Measurements from ENCODE around the gene CMIP. TPM values are rescaled to one million over a fixed set of nuclear protein-coding genes. Genes with fewer than 3 reads are reported as not detected.

CMIP gene
- polyA plus RNA-seq, 1 donor from 2014 or later = 15.1 TPM

DNA sequence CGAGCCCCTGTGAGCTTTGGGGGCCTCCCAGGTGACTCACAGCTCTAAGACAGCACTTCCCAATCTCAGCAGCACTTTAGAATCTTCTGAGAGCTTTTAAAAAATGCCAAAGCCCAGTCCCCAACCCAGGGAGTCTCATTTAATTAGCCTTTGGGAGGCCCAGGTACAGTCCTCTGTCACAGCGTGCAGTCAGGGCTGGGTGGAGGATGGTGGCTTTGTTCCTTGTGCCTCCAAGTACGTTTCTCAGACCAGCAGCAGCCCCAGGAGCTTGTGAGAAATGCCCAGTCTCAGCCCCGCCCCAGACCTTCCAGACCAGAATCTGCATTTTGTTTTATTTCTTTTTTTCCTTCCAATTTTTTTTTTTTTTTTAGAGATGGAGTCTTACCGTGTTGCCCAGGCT is 27.4 kb upstream of the CMIP start:
- Histone ChIP-seq H3K9me2 (ENCODE audit: insufficient read depth, low read length) (no peaks in the 10 kb centered on the region), H3K4me3 (ENCODE audit: low read length) (no peak overlapping the region), H4K20me1 (ENCODE audit: insufficient read depth) (no peaks in the 10 kb centered on the region), H3F3A (ENCODE audit: insufficient read depth, low read length, poor library complexity, severe bottlenecking) (no peaks in the 10 kb centered on the region), H3K9me3 (ENCODE audit: low read length) (no peaks in the 10 kb centered on the region), H3K9ac (ENCODE audit: low read length) (no peak overlapping the region), H3K27ac (ENCODE audit: low read length) (no peak overlapping the region), H3K27me3 (ENCODE audit: insufficient read depth, low read depth, low read length) (no peaks in the 10 kb centered on the region), H3K36me3 (ENCODE audit: insufficient read depth, low read length) (no peaks in the 10 kb centered on the region), H3K4me2 (ENCODE audit: low read length) (no peak overlapping the region), H2AFZ (ENCODE audit: low read depth, low read length) (no peak overlapping the region), H3K79me2 (replicated peaks; ENCODE audit: insufficient read depth, low read length) (no peaks in the 10 kb centered on the region)
- TF ChIP-seq MXI1 (conservative IDR thresholded peaks at IDR 0.05; ENCODE audit: poor library complexity, severe bottlenecking) = no peak
- no peak for TF ChIP-seq TAF1 (IDR thresholded peaks at IDR 0.05; ENCODE audit: low read depth)
- TF ChIP-seq EP300 (conservative IDR thresholded peaks at IDR 0.05; ENCODE audit: poor library complexity, severe bottlenecking) = no peak
- TF ChIP-seq, protein P1, sequence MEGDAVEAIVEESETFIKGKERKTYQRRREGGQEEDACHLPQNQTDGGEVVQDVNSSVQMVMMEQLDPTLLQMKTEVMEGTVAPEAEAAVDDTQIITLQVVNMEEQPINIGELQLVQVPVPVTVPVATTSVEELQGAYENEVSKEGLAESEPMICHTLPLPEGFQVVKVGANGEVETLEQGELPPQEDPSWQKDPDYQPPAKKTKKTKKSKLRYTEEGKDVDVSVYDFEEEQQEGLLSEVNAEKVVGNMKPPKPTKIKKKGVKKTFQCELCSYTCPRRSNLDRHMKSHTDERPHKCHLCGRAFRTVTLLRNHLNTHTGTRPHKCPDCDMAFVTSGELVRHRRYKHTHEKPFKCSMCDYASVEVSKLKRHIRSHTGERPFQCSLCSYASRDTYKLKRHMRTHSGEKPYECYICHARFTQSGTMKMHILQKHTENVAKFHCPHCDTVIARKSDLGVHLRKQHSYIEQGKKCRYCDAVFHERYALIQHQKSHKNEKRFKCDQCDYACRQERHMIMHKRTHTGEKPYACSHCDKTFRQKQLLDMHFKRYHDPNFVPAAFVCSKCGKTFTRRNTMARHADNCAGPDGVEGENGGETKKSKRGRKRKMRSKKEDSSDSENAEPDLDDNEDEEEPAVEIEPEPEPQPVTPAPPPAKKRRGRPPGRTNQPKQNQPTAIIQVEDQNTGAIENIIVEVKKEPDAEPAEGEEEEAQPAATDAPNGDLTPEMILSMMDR (IDR thresholded peaks at IDR 0.05; ENCODE audit: poor library complexity, severe bottlenecking) = no peak
- no peak for TF ChIP-seq SMC3 (conservative IDR thresholded peaks at IDR 0.05; ENCODE audit: poor library complexity)

DNA sequence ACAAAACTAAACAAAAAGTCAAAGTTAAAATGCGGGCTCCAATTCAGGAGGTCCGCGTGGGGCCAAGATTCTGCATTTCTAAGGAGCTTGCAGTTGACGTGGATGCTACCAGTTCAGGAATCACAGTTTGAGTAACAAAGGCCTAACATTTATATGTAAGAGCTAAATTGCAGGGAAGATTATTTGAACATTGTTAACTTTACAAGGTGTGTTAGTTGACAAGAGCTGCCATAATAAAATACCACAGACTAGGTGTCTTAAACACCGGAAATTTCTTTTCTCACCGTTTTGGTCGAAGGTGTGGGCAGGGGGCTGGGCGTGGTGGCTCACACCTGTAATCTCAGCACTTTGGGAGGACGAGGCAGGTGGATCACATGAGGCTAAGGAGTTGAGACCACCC is 24.8 kb upstream of the CMIP start:
- Histone ChIP-seq H3K27ac (ENCODE audit: low read length) (no peak overlapping the region), H3K9me3 (ENCODE audit: low read length) (no peaks in the 10 kb centered on the region), H3K9ac (ENCODE audit: low read length) (no peak overlapping the region), H2AFZ (ENCODE audit: low read depth, low read length) (no peak overlapping the region), H3K27me3 (ENCODE audit: insufficient read depth, low read depth, low read length) (no peaks in the 10 kb centered on the region), H3K79me2 (replicated peaks; ENCODE audit: insufficient read depth, low read length) (no peaks in the 10 kb centered on the region), H4K20me1 (ENCODE audit: insufficient read depth) (no peaks in the 10 kb centered on the region), H3K4me3 (ENCODE audit: low read length) (no peak overlapping the region), H3K36me3 (ENCODE audit: insufficient read depth, low read length) (no peaks in the 10 kb centered on the region), H3K9me2 (ENCODE audit: insufficient read depth, low read length) (no peaks in the 10 kb centered on the region), H3F3A (ENCODE audit: insufficient read depth, low read length, poor library complexity, severe bottlenecking) (no peaks in the 10 kb centered on the region), H3K4me2 (ENCODE audit: low read length) (no peak overlapping the region)
- TF ChIP-seq, protein P2, sequence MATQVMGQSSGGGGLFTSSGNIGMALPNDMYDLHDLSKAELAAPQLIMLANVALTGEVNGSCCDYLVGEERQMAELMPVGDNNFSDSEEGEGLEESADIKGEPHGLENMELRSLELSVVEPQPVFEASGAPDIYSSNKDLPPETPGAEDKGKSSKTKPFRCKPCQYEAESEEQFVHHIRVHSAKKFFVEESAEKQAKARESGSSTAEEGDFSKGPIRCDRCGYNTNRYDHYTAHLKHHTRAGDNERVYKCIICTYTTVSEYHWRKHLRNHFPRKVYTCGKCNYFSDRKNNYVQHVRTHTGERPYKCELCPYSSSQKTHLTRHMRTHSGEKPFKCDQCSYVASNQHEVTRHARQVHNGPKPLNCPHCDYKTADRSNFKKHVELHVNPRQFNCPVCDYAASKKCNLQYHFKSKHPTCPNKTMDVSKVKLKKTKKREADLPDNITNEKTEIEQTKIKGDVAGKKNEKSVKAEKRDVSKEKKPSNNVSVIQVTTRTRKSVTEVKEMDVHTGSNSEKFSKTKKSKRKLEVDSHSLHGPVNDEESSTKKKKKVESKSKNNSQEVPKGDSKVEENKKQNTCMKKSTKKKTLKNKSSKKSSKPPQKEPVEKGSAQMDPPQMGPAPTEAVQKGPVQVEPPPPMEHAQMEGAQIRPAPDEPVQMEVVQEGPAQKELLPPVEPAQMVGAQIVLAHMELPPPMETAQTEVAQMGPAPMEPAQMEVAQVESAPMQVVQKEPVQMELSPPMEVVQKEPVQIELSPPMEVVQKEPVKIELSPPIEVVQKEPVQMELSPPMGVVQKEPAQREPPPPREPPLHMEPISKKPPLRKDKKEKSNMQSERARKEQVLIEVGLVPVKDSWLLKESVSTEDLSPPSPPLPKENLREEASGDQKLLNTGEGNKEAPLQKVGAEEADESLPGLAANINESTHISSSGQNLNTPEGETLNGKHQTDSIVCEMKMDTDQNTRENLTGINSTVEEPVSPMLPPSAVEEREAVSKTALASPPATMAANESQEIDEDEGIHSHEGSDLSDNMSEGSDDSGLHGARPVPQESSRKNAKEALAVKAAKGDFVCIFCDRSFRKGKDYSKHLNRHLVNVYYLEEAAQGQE (IDR thresholded peaks at IDR 0.05; ENCODE audit: borderline replicate concordance) = no peak
- TF ChIP-seq MXI1 (conservative IDR thresholded peaks at IDR 0.05; ENCODE audit: poor library complexity, severe bottlenecking) (no peak), POLR2AphosphoS5 (IDR thresholded peaks at IDR 0.05) (no peak), EP300 (conservative IDR thresholded peaks at IDR 0.05; ENCODE audit: poor library complexity, severe bottlenecking) (no peak), RAD21 (conservative IDR thresholded peaks at IDR 0.05) (no peak), EZH2 (IDR thresholded peaks at IDR 0.05; ENCODE audit: borderline replicate concordance, insufficient read depth, low read length, poor library complexity, severe bottlenecking) (no peak), TAF1 (IDR thresholded peaks at IDR 0.05; ENCODE audit: low read depth) (no peak), SMC3 (conservative IDR thresholded peaks at IDR 0.05; ENCODE audit: poor library complexity) (no peak)
- TF ChIP-seq, protein P1 (IDR thresholded peaks at IDR 0.05; ENCODE audit: poor library complexity, severe bottlenecking) = no peak
